ENCODE measurements around the gene OR5AR1. TPM values are rescaled to one million over a fixed set of nuclear protein-coding genes. Genes with fewer than 3 reads are reported as not detected.
A peak's percentile ranks its signal among the peaks of the same experiment; 100 is the strongest.

The OR5AR1 gene
- total RNA-seq, 1 experiment from 2014 or later, result not detected

DNA sequence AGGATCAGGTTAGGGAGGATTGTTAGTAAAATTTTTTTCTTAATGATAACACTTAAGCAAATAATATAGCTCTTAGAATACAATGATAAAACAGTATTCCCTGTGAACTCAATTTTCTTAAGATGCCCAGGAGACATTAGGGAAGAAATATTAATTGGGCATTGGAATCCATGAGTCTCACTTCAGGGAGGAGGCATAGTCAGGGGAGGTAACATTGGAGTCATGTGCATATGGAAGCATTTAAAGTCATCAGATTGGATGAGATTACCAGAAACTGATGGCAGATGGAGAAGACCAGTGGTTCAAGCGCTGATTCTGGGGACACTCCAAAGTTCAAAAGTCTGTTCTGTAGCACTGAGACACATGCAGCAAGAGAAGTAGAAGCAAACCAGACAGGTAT is 35.3 kb downstream of the OR5AR1 start, which contains the start of gene OR9G1:
Gene OR9G1, plus strand, starts transcription at position 301 of the 400 bp plus-strand sequence. CDS start 1,293 bp downstream, outside the sequence.
- H3K4me3 Mint-ChIP-seq (ENCODE audit: unreplicated experiment), result no peak within 1 kb of the TSS
- CTCF ChIA-PET, result no interaction called here
- H3K27ac Mint-ChIP-seq (ENCODE audit: low read depth, unreplicated experiment), result no peak within 1 kb of the TSS

DNA sequence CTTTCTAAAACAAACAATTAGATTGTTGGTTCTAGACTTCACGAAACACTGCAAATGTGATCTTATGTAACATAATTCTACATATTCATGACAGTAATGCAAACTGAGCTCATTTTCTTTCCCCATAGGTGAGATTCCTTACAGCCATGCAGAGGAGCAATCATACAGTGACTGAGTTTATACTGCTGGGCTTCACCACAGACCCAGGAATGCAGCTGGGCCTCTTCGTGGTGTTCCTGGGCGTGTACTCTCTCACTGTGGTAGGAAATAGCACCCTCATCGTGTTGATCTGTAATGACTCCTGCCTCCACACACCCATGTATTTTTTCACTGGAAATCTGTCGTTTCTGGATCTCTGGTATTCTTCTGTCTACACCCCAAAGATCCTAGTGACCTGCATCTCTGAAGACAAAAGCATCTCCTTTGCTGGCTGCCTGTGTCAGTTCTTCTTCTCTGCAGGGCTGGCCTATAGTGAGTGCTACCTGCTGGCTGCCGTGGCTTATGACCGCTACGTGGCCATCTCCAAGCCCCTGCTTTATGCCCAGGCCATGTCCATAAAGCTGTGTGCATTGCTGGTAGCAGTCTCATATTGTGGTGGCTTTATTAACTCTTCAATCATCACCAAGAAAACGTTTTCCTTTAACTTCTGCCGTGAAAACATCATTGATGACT is 36.9 kb downstream of the OR5AR1 start:
- no peaks in the 10 kb centered on the region for H3K36me3 Mint-ChIP-seq (ENCODE audit: insufficient read depth, unreplicated experiment)
- POLR2A ChIA-PET, result no interaction called here
- CTCF ChIA-PET, result interaction anchor here (0.6 kb wide), 1 partner anchor 191 kb away, joined by 3 read pairs; no protein-coding TSS in a partner anchor
- peaks cover 12% of the 10 kb centered on the region for H3K9me3 Mint-ChIP-seq (ENCODE audit: unreplicated experiment)
- DNase-seq (ENCODE audit: unreplicated experiment), result peak; percentile 21
- BruUV-seq (replicated peaks), result no TSS peak
- TF ChIP-seq, protein P1, sequence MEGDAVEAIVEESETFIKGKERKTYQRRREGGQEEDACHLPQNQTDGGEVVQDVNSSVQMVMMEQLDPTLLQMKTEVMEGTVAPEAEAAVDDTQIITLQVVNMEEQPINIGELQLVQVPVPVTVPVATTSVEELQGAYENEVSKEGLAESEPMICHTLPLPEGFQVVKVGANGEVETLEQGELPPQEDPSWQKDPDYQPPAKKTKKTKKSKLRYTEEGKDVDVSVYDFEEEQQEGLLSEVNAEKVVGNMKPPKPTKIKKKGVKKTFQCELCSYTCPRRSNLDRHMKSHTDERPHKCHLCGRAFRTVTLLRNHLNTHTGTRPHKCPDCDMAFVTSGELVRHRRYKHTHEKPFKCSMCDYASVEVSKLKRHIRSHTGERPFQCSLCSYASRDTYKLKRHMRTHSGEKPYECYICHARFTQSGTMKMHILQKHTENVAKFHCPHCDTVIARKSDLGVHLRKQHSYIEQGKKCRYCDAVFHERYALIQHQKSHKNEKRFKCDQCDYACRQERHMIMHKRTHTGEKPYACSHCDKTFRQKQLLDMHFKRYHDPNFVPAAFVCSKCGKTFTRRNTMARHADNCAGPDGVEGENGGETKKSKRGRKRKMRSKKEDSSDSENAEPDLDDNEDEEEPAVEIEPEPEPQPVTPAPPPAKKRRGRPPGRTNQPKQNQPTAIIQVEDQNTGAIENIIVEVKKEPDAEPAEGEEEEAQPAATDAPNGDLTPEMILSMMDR (IDR thresholded peaks at IDR 0.05; ENCODE audit: unreplicated experiment), result no peak
- H3K27me3 Mint-ChIP-seq (ENCODE audit: insufficient read depth, unreplicated experiment), result no peaks in the 10 kb centered on the region
- no peak overlapping the region for H3K27ac Mint-ChIP-seq (ENCODE audit: low read depth, unreplicated experiment)
- H3K4me1 Mint-ChIP-seq (ENCODE audit: insufficient read depth, unreplicated experiment), result no peaks in the 10 kb centered on the region
- intact Hi-C loops (cut with micrococcal nuclease), result loop anchor here (10.0 kb wide), 1 partner anchor 76 kb away; no protein-coding TSS in a partner anchor
- H3K4me3 Mint-ChIP-seq (ENCODE audit: unreplicated experiment), result no peak overlapping the region

More for the DNA sequence above, 35.3 kb downstream of the OR5AR1 start, which contains the start of gene OR9G1:
- no peak for DNase-seq (ENCODE audit: unreplicated experiment)
- BruUV-seq (replicated peaks), result no TSS peak
- Mint-ChIP-seq H3K4me1 (ENCODE audit: insufficient read depth, unreplicated experiment) (no peaks in the 10 kb centered on the region), H3K36me3 (ENCODE audit: insufficient read depth, unreplicated experiment) (no peaks in the 10 kb centered on the region), H3K27me3 (ENCODE audit: insufficient read depth, unreplicated experiment) (no peaks in the 10 kb centered on the region), H3K9me3 (ENCODE audit: unreplicated experiment) (peaks cover 12% of the 10 kb centered on the region)
- POLR2A ChIA-PET, result no interaction called here
- intact Hi-C loops (cut with micrococcal nuclease), result no loop called here
- TF ChIP-seq, protein P1 (IDR thresholded peaks at IDR 0.05; ENCODE audit: unreplicated experiment), result no peak

DNA sequence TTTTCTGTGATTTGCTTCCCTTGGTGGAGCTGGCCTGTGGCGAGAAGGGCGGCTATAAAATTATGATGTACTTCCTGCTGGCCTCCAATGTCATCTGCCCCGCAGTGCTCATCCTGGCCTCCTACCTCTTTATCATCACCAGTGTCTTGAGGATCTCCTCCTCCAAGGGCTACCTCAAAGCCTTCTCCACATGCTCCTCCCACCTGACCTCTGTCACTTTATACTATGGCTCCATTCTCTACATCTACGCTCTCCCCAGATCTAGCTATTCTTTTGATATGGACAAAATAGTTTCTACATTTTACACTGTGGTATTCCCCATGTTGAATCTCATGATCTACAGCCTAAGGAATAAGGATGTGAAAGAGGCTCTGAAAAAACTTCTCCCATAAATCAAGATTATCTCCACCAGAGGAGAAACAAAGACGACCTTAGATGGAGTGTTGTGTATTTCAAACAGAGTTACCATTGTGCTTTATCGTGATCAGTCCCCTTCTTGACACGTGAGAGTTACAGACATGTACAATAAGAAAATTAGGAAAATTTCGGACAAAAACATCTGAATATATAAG is 37.5 kb downstream of the OR5AR1 start:
- H3K4me3 Mint-ChIP-seq (ENCODE audit: unreplicated experiment), result no peak overlapping the region
- H3K27me3 Mint-ChIP-seq (ENCODE audit: insufficient read depth, unreplicated experiment), result no peaks in the 10 kb centered on the region
- DNase-seq (ENCODE audit: unreplicated experiment), result no peak
- CTCF ChIA-PET, result interaction anchor here (0.6 kb wide), 1 partner anchor 190 kb away, joined by 3 read pairs; no protein-coding TSS in a partner anchor
- TF ChIP-seq, protein P1 (IDR thresholded peaks at IDR 0.05; ENCODE audit: unreplicated experiment), result no peak
- intact Hi-C loops (cut with micrococcal nuclease), result loop anchor here (10.0 kb wide), 1 partner anchor 76 kb away; no protein-coding TSS in a partner anchor
- H3K27ac Mint-ChIP-seq (ENCODE audit: low read depth, unreplicated experiment), result no peak overlapping the region
- peaks cover 12% of the 10 kb centered on the region for H3K9me3 Mint-ChIP-seq (ENCODE audit: unreplicated experiment)
- H3K36me3 Mint-ChIP-seq (ENCODE audit: insufficient read depth, unreplicated experiment), result no peaks in the 10 kb centered on the region
- H3K4me1 Mint-ChIP-seq (ENCODE audit: insufficient read depth, unreplicated experiment), result no peaks in the 10 kb centered on the region
- no TSS peak for BruUV-seq (replicated peaks)
- POLR2A ChIA-PET, result no interaction called here

DNA sequence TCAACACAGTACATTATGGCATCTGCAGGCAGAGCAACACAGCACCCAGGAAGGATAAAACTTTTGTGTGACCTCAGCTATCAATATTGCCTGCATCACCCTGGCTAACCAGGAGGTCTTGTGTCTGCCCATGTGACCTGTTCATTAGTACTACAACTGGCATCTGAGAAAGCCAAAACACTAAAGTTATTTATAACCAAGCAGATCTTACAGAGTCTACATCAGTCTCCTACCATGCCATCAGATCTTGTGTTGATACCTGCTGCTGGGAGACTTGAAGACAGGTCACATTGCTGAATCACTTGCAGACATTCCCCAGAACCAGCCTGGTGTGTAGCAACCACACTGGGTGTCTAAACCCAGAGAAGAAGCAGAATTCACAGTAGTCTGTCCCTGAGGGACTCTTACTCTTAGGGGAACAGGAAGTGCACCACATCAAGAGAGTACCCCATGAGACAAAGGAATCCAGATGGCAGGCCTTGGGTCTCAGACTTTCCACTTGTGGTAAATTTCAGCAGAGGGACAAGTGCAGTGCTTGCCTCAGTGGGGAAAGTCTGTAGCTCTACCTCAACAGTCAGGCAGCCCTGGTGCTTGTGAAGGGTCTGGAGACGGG is 42.4 kb downstream of the OR5AR1 start:
- Mint-ChIP-seq H3K4me3 (ENCODE audit: unreplicated experiment) (no peak overlapping the region), H3K4me1 (ENCODE audit: insufficient read depth, unreplicated experiment) (no peaks in the 10 kb centered on the region), H3K36me3 (ENCODE audit: insufficient read depth, unreplicated experiment) (no peaks in the 10 kb centered on the region), H3K27me3 (ENCODE audit: insufficient read depth, unreplicated experiment) (no peaks in the 10 kb centered on the region), H3K27ac (ENCODE audit: low read depth, unreplicated experiment) (no peak overlapping the region), H3K9me3 (ENCODE audit: unreplicated experiment) (peaks cover 12% of the 10 kb centered on the region)
- intact Hi-C loops (cut with micrococcal nuclease), result loop anchor here (10.0 kb wide), 1 partner anchor 81 kb away; no protein-coding TSS in a partner anchor
- CTCF ChIA-PET, result interaction anchor here (0.6 to 1.7 kb wide), 3 partner anchors 76 to 753 kb away, joined by 3 to 6 read pairs (median 3); no protein-coding TSS in a partner anchor
- DNase-seq (ENCODE audit: unreplicated experiment), result no peak
- POLR2A ChIA-PET, result no interaction called here
- TF ChIP-seq, protein P1 (IDR thresholded peaks at IDR 0.05; ENCODE audit: unreplicated experiment), result no peak
- BruUV-seq (replicated peaks), result no TSS peak
